Dedifferentiated amniotic fluid mesenchymal stem cell (primary cell): Measurements from ENCODE around the gene VPS41.

Experiments
- DNase-seq: peaks from one replicate; pipeline ENCODE4 v3.0.0-alpha.2; 2016; ENCODE audit errors: extremely low spot score

Gene VPS41

DNA sequence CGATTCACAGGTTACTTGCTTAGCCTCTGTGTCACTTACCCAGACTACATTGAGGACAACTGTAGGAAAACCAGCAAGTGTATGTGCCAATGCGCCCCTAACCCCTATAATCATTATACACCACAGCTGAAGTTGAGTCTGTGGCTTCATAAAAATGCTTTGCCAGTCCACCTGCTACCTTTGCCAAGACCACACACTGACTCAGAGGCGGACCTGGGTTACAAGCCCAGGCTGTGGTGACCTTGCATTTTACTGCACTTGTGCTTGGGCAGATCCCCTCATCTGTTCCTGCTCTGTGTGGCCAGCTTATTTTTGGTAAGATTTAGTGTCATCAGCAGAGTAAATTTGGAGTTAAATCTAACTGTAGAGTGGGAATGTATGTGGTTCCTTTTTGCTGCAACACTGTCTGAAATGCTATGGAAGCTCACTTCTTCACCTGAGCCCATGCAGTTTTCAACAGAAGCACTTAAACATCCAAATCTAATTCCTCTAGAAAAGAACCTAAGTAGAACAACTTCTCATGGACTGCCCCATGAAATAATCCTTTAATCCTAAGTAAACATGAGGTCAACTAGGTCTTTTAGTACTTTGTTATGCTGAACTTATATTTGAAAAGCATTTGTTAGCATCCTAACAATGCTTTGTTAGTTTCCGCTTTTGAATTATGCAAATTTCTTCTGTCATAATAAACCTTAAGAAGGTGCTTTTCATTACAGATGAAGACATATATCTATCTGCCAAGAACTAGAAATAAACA lies 181.6 kb downstream of the VPS41 start:
- DNase-seq, result no peak

DNA sequence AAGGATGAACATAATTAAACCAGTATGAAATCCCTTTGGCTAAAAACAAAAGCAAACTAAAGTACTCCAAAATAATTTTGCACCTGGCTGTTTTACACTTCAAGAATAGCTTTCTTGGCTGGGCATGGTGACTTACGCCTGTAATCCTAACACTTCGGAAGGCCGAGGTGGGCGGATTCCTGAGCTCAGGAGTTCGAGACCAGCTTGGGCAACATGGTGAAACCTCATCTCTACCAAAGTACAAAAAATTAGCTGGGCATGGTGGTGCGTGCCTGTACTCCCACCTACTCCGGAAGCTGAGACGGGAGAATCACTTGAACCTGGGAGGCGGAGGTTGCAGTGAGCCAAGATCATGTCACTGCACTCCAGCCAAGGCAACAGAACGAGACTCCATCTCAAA lies 185.7 kb downstream of the VPS41 start:
- DNase-seq, result no peak

DNA sequence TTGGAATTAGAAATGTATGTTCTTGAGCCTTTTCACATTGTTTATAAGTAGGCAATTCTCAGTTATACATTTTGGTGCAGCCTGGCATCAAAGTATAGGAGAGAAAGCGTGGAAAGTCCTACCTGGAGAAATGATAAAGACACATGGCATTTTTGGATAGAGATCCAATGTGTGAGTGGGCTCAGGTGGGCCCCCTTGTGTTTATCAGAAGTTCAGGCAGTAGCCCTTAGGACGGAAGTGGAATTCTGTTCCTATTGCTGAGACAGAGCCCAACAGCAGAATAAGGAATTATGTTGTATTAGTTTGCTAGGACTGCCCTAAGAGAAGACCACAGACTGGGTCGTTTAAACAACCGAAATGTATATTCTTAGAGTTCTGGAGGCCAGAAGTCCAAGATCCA lies 192.6 kb downstream of the VPS41 start:
- no peak for DNase-seq

DNA sequence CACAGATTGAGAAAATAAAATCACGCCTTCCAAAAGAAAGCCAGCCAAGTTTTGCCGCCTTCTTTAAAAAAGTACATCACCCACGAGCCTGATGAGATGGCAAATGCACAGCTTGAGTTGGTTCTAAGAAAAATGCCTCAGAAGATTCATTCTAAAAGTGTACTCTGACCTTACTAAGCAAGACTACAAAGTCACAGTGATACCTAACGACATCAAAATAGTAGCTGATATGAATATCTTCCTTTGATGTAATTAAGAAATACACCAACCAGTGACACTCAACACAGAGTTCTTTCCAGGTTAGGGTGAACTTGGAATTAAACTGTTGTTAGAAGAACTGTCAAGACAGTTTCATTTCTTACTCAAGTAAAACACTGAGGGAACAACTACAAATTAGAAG lies 199.9 kb downstream of the VPS41 start:
- no peak for DNase-seq

DNA sequence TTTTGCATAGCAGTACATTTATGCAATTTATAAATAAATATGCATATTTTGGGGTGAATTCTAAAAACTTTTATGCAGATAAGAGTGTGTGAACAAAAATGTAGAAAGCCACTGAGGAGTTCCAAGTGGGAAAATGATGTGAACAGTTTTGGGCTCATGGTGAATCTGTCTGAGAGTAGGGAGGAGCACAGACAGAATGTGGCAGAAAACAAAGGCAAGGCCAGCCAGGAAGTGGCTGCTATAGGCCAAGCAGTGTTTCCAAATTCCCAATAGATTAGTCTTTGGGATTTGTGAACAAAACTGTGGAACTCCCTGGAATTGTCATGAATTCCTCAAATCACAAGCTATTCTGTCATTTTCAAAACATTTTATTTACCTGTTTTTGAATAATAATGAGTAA lies 204.2 kb downstream of the VPS41 start:
- DNase-seq, result no peak

DNA sequence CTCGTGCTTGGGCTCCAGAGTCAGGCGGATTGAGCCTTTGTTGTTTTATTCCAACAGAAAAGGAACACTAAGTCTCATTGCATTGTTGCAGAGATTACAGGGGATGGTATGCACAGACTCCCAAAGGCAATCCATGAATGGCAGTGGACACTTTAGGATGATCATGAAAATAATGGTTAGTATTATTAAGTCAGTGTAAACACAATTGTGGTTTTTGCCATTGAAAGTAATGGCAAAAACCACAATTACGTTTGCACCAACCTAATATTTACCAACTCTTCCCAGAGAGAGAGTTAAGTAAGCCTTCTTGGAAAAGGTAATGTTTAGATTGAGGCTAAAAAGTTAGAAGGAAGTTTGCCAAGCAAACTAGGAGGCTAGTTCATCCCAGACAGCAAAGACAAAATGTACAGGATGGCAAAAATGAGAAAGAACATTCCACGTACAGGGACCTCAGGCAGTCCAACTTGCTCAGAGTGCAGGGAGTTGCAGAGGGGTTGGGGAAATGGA lies 204.9 kb downstream of the VPS41 start:
- no peak for DNase-seq

DNA sequence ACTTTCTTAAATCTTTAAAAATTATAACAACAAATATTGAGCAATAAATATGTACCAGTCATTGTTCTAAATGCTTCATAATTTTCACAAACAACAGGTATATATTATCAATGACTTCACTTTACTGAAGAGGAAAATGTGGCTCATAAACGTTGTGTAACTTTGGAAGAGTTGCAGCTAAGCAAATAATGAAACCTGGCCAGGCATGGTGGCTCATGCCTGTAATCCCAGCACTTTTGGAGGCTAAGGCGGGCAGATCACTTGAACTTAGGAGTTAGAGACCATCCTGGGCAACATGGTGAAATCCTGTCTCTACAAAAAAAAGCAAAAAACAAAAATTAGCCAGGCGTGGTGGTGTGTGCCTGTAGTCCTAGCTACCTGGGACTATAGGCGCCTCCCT lies 205.9 kb downstream of the VPS41 start:
- no peak for DNase-seq

DNA sequence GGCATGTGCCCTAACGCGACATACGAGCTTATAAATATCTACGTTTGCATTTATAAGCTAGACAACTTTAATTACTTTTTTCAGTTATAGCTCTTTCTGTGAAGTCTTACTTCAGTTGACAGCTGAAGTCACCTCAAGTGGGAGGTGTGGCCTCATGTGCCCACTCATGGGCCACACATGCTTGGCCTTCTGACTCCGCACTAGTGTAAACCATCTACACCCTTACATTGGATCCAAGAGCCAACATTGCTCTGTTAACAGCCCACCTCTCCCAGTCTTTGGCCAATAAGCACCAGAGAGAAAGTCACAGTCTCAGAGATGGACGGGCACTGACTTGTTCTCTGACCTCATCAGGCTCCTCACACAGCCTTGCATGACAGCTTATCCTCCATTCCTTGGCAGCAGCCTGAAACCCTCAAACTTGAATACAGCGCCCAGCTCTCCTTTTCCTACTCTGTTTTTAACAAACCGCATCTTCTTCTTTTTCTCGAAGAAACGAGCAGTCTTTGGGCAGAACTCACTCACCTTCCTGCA lies 206.9 kb downstream of the VPS41 start:
- no peak for DNase-seq

DNA sequence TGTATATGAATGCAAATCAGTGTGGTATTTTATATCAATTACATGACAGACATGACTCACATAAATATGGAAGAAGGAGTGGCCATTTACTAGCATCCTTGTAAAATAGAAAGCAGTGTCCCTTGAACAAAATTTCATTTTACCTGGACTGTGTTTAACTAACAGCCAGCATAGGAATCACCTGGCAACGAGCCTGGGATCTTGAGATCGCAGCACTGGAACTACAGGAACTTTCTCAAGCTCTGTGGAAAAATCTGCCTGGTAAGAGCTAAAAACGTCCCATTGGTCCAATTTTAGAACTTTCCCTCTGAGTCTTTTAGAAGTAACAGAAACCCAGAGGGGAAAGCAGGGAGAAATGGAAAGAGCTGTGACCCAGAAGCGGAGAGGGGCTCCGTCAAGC lies 208.9 kb downstream of the VPS41 start:
- no peak for DNase-seq

DNA sequence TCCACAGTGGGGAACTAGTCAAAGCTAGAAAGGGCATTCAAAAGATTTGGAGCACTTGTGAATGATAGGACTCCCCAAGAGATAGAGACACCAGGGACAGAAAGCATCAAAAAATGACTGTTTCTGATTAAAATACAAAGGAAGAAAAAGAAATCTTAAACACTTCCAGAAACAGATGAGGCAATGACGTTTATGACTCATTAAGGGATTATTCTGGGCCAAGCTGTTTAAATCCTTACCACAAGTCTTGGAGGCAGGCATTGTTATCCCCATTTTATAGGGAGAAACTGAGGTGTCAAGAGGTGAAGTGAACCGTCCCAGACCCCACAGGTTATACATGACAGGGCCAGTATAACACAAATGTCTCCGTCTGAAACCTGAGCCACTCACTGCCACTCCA lies 209.5 kb downstream of the VPS41 start:
- peak; percentile 44 for DNase-seq

DNA sequence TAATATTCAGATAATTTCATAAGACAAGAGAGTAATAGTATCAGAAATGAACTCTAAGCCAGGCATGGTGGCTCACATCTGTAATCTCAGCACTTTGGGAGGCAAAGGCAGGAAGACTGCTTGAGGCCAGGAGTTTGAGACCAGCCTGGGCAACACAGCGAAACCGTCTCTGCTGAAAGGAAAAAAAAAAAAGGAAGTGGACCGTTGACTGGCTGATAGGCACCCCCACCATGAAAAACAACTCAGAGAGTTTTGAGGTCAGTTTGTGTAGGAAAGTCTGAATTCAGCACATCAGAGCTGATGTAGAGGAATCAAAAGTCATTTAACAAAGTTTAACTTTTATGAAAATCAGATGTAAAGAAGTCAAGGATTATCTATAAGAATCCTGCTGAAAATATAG lies 214.7 kb downstream of the VPS41 start:
- no peak for DNase-seq

DNA sequence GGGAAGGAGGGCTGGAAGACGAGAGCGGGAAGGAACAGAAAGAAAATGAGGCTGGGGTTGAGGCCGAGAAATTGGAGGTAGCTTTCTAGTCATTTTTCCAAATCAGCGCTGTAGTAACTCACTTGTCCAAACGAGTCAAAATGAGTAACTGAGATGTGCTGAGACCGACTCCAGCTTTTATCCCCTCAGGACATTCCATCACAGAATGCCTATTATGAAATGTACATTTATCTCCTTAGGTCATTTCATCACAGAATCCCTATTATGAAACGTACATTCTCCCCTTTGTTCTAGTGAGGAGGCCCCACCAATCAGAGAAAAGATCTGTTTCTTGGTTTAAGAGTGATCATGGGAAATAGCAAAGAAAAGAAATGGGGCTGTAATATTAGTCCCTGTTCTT lies 222.1 kb downstream of the VPS41 start:
- no peak for DNase-seq

DNA sequence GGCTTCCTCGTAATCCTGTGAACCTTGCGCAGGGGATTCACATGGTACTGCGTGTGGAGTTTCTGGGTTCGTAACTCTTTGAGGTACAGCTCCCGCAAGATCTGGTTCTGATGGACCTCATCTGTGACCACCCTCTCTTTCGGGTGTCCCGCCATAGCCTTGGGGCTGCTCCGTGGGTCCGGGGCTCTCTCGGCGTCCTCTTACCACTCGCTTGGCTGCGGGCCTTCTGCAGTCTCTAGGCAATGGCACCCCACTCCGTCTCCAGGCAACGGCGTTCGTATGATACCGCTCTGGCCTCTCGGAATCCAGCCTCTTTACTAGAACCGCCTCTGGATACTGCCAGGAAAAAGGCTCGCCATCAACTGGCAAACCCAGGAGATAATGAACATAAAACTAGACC lies 223.1 kb downstream of the VPS41 start:
- no peak for DNase-seq

DNA sequence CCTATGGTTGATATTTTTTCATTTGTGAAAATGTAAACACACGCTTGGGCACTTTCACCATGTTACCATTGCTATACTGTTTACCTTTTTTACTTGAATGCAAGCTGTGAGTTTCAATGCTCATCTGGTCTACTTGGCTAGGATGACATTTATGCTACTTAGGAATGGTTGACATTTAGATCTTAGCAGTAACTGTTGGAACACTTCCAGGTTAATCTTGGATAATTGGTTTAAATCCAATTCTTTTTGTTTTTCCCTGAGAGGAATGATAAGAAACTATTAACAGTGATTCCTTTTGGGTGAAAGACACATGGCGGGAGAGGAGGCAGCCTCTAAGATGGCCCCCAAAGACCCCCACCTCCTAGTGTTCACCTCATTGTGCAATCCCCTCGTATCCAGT lies 226.4 kb downstream of the VPS41 start:
- DNase-seq, result no peak

DNA sequence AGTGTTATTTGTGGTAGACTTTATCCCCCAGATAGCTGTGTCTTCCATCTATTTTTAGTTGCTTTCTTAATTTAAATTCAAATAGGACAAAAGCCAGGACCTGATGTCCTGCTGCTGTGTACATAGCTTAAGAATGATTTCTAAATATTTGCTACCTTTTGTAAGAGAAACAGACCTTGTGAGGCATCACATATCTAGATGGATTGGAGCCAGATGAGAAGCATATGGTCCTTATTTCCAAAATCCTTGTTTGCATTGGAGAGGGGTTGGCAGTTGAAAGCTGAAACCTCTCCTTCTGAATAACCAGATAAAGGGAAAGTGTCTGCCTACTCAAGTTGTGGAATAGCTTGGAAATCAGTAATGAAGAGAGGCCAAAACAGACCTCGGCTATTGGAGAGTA lies 227.1 kb downstream of the VPS41 start:
- peak; percentile 42 for DNase-seq

DNA sequence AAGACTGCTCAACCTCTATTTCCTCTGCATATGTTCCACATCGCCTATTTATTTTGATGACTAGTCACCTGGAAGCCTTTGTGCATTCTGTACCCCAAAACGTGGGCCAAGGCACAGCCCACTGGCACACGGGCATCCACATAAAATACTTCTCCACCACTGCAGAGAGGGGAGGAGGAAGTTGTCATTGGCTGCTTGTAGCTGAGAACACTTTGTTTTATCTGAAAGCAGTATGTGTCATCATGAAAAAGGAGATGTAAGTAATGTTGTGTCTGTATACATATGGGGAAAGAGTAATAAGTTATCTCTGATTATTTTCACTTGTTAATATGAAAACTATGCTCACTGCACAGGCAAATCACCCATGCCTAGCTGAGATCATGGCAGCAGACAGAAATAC lies 229.6 kb downstream of the VPS41 start:
- no peak for DNase-seq

DNA sequence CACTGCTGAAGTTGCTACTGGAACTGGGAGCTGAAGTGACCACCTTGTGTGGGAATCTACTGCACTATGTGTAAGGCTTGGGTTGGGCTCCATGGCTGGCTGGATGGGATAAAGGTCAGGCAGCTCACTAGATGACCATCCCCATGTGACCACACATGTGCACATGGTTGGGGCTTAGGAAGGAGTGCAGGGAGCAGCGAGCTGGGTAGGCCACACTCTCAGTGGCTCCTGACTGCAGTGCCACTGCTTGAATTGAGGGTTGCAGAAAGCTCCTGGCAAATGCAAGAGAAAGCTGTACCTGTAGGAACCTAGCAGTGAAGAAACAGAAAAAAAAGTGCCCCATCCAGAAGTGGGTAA lies 230.3 kb downstream of the VPS41 start:
- no peak for DNase-seq

DNA sequence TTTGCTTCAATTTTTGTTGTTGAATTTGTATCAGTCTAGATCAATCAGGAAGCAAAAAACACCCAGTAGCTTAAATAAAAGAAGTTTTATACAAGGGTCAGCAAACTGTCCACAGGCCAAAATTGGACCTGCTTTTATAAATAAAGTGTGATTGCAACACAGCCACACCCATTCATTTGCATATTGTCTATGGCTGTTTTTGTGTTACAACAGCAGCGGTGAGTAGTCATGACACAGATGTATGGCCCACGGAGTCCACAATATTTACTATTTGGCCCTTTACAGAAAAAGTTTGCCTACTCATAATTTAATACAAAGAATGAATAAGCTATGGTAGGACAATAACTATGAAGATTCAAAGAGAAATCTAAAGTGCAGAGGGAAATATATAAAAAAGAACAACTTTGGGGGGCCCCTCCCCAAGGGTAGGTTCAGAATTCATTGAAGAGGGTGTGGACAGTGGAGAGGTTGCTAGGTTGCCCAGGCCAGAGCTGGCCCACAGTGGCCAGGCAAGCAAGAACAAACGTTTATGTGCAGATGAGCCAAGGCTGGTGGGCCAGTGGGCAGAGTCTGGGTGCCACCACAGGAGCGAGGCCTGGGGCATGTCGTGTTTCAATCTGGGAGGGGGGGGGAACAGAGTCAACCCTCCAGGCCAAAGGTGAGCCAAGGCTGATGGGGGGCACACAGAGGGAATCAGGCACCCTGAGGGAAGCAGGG lies 230.9 kb downstream of the VPS41 start:
- DNase-seq, result no peak

DNA sequence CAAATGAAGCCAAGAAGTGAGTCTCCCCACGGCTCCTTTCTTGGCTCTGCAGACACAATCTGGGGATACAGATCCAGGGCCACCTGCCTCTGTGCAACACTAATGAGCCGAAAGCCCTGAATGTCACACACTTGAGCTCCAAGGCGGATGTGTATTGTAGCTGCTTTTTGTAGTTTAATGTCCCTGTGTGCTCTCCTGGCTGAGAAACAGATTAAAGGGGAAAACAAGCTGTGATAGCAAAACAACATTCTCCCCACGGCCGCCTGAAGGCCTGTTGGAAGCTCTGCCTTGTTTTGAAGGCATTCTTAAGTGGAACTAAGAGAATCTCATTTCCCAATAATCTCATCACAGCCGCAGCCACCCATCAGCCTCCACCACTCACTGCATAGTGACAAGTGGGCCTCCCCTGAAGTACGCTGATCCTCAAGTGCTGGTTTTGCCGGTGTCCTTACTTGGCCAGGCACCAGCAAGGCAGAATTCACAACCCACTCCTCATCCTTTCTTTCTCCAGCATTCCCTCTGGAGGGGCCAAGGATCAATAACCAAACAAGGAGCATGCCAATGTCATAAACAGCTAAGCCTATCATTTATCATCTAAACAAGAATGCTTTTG lies 233.4 kb downstream of the VPS41 start:
- DNase-seq, result no peak

DNA sequence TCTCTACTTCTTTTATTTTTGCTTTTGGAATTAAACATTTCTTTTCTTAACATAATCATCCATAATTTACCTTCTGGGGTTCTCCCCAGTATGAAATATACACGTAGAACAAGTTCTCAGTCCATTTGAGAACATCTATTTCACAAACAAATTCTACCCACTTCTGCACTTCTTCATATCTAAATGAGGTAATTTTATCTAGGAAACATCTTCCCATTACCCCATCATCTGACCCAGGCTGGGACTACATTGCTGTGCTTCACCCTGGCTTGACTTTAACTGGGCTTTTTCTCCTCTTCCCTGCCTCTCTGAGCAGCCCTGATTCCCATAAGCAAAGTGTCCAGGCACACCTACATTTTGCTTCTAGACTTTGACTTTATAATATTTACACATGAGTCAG lies 234.5 kb downstream of the VPS41 start:
- no peak for DNase-seq

DNA sequence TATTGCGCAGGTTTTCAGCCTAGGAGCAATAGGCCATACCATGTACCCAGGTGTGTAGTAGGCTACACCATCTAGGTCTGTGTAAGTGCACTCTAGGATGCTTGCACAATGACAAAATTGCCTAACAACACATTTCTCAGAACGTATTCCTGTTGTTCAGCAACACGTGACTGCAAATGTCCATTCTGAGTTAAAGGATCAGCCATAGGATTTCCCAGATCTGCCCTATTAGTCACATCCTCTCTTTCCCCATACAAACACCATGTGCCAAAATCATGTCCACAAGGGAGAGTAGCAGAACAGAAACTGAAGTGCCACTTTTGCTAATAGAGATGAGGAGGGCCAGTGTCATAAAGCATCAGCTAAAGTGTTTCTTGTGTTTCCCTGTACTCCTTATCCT lies 235.2 kb downstream of the VPS41 start:
- DNase-seq, result no peak
